NCI-H2196 (cell line): ENCODE measurements around the gene KHDC1.
"Not testable (repeated sequence)": the region's sequence is repeated elsewhere in the genome, so short reads cannot be mapped to it uniquely, and the experiment has no call there.

Experiments
- DNase-seq: peaks from one replicate; lab custom pipeline; 2025; ENCODE audit not compliant: unreplicated experiment; lab: John Stamatoyannopoulos, UW

Gene KHDC1

GRCh38 chr6:73252703-73253102 lies 10.3 kb downstream of the KHDC1 start:
- DNase-seq, result no peak

- no peak for DNase-seq
These were observed 13.0 kb downstream of the KHDC1 start for GRCh38 chr6:73250016-73250415.

DNA sequence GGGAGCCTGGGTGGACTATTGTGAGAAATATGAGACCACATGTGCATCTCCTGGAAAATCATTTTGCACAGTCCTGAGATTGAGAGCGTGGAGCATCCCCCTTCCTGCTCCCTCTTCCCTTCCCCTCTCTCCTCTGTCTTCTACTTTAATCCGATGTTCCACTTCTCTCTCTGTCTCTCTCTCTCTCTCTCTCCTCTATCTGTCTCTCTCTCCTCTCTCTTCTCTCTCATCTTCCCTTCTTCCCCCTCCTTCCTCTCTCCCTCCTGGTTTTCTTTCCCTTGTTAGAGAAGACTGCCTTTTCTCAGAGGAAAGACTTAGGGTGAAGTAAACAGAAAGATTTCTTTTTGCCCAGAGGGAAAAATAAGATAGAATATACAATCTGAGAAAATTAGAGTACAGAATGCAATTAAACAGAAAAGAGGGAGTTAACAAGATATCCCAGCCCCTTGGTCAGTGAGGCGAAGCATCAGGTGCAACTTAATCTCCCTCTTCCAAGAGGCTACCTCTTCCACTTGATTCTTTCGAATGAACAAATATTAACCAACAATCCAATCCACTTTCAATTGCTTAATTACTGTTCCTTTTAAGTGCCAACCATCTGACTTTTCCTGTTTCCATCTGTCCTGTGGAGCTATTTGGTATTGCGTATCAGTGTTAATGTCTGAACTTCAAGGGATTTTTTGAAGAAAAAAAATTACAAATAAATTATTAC lies 14.6 kb downstream of the KHDC1 start:
- DNase-seq, result no peak

DNA sequence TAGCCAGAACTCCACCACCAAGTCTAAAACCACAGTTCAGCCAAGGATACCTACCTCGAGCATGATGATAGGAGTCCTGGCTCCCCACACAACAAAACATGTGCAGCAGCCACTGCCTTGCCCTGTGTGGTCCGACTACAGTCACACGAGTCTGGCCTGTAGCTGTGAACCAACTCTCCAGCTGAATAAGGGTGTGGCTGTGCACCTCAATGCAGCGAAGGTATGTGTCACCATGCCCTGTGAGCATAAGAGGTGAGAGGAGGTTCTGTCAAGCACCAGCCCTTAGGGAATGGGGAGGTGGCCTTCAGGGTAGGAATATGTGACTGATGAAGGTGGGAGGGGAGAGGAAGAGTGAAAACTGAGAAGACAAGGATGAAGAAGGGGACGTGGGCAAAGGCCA lies 21.0 kb downstream of the KHDC1 start:
- DNase-seq, result no peak

DNA sequence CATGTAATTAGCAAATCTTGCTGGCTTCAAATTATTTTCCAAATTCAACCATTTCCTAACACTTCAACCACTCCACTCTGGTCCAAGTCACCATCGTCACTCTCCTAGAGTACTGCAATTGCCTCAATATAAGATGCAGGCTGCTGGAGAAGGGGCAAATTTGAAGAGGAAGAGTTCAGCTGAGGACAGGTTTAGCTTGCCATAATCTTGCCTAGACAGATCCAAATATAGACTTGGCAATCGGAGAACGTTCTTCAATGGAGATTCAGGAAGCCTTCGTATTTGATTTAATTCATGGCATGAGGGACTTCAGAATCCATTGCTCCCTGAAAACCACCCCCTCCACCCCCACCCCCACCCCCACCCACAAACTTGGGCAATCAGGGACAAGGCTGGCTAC lies 22.3 kb downstream of the KHDC1 start:
- no peak for DNase-seq

- DNase-seq, result no peak
These were observed 26.7 kb downstream of the KHDC1 start for GRCh38 chr6:73236144-73236750.

- no peak for DNase-seq
These were observed 28.3 kb downstream of the KHDC1 start for GRCh38 chr6:73234733-73235132.

GRCh38 chr6:73233971-73234370 lies 29.0 kb downstream of the KHDC1 start:
- not testable (repeated sequence) for DNase-seq

GRCh38 chr6:73233048-73233447 lies 29.9 kb downstream of the KHDC1 start:
- DNase-seq, result no peak

DNA sequence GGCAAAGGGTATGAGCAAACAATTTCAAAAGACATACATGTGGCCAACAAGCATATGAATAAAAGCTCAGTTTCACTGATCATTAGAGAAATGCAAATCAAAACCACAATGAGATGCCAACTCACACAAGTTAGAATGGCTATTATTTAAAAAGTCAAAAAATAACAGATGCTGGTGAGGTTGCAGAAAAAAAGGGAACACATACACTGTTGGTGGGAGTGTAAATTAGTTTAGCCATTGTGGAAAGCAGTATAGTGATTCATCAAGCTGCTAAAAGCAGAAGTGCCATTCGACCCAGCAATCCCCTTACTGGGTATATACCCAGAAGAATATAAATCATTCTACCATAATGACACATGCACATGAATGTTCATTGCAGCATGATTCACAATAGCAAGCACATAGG lies 31.0 kb downstream of the KHDC1 start:
- no peak for DNase-seq

DNA sequence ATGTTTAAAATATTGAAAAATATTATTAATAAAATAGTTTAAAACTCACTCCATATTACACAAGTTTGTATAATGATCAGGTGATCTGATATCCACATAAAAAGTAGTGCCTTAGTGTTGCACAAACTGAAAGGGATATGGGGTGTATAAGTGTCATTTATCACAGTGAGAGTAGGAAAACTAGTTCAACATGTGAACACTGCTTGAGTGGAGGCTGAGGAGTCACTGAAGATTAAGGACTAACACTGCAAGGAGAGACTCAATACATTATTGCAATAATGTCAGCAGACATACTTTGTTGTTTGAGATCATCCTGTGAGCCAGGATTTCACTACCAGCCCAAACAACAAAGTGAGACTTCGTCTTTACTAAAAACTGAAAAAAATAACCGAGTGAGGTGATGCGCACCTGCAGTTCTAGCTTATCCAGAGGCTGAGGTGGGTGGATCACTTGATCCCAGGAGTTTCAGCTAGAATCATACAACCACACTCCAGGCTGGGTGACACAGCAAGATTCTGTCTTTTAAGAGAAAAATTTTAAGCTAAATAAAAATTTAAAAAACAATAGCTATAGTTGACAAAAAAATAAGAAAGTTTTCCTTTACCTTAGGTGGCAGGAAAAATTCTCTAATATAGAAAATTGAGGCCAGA lies 35.3 kb downstream of the KHDC1 start:
- DNase-seq, result no peak

DNA sequence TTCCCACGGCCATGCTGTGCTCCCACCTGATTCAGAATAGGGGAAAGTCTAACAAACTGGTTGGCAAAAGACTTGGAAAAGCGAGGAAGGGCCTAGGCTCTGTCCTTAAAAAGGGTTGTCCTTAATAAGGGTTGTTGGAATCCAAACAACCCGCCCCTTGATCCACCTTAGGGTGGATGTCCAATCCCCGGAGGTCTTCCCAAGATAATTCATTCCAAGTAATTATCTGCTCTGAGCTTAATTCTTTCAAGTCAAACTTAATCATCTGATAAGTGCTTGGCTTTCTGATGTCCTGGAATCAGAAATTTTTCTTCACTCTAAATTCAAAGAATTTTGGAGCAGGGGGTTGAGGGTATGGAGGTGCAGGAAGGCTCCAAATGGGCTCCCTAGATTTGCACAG lies 37.6 kb downstream of the KHDC1 start, which contains the start of gene KHDC1L:
KHDC1L (minus strand) TSS at position 101 of the 400 bp plus-strand sequence; CDS start at position 13, 88 bp downstream.
- no peak for DNase-seq

DNA sequence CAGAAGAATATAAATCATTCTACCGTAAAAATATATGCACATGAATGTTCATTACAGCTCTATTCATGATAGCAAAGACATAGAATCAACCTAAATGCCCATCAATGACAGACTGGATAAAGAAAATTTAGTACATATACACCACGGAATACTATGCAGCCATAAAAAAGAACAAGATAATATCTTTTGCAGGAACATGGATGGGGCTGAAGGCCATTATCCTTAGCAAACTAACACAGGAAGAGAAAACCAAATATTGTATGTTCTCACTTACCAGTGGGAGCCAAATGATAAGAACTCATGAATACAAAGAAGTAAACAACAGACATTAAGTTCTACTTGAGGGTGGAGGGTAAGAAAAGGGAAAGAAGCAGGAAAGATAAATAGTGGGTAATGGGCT lies 46.1 kb downstream of the KHDC1 start:
- DNase-seq, result no peak

- no peak for DNase-seq
These were observed 53.9 kb downstream of the KHDC1 start for GRCh38 chr6:73209117-73209516.

GRCh38 chr6:73207221-73207837 lies 55.7 kb downstream of the KHDC1 start:
- no peak for DNase-seq

GRCh38 chr6:73204252-73204651 lies 58.7 kb downstream of the KHDC1 start:
- DNase-seq, result no peak

DNA sequence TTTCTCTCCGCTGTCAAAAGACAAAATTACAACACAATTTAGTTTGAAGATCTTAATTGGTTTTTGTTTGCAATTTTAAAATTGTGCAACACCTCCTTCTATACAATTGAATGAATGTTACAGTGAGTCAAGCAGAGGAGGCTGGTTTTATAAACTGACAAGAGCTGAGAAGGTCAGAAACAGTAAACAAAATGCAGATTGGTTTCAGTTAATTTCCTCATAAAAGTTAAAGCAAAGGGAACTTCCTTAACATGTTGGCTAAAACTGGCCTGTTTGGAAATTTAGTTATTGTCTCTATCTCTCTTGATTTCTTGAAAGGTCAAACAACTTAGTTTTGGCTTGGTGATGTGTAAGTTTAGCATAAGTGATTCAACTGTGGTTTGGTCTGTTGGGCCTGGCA lies 59.9 kb downstream of the KHDC1 start:
- no peak for DNase-seq

DNA sequence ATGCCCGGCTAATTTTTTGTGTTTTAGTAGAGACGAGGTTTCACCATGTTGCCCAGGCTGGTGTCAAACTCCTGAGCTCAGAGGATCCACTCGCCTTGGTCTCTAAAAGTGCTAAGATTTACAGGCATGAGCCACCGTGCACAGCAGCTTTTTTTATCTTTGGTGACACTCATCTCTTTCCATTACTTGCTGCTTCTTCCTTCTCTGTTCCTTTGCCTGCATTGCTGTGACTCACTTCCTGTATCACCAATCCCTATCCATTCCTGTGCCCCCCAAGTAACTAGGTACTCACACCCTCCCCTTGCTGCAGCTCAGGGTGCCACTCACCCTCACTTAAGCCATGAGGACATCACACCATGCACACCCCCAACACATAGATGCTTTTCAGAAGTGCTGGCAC lies 62.3 kb downstream of the KHDC1 start:
- DNase-seq, result no peak

- DNase-seq, result no peak
These were observed 62.7 kb downstream of the KHDC1 start for GRCh38 chr6:73200247-73200646.

GRCh38 chr6:73194744-73195143 lies 68.3 kb downstream of the KHDC1 start:
- no peak for DNase-seq

- DNase-seq, result not testable (repeated sequence)
These were observed 69.7 kb downstream of the KHDC1 start for GRCh38 chr6:73193302-73193701.
